Neural cell (in vitro differentiated cells): ENCODE measurements around the gene DPH1. TPM values are rescaled to one million over a fixed set of nuclear protein-coding genes. Genes with fewer than 3 reads are reported as not detected.

ENCODE experiments used
- H2AFZ ChIP-seq: fragments of 200-600, 300-800 bp; sonication (generic), shearing (Covaris generic); 2 replicates; pipeline ENCODE4 v1.6.0; 2014; ENCODE audit warnings: low read depth, mild to moderate bottlenecking, antibody characterized with exemption, low read length, moderate library complexity
- H3F3A ChIP-seq: fragments of 200-600 bp; shearing (Covaris generic); 2 replicates; pipeline ENCODE4 v1.6.1; 2016; ENCODE audit warnings: mild to moderate bottlenecking, moderate library complexity, mixed read lengths, antibody characterized with exemption, low read length; ENCODE audit not compliant: insufficient read depth, poor library complexity, severe bottlenecking
- H3K27ac ChIP-seq: fragments of 200-600, 300-800 bp; sonication (generic), shearing (Covaris generic); 2 replicates; pipeline ENCODE4 v1.5.1; 2014; ENCODE audit warnings: mild to moderate bottlenecking, low read length, moderate library complexity
- H3K27me3 ChIP-seq: fragments of 300-800, 200-600 bp; sonication (generic), shearing (Covaris generic); 2 replicates; pipeline ENCODE4 v1.6.0; 2014; ENCODE audit warnings: mild to moderate bottlenecking, low read depth, low read length, moderate library complexity; ENCODE audit not compliant: insufficient read depth
- H3K36me3 ChIP-seq: fragments of 300-800, 200-600 bp; sonication (generic), shearing (Covaris generic); 2 replicates; pipeline ENCODE4 v1.5.1; 2014; ENCODE audit warnings: mild to moderate bottlenecking, antibody characterized with exemption, low read length, moderate library complexity; ENCODE audit not compliant: insufficient read depth
- H3K4me2 ChIP-seq: fragments of 300-800, 200-600 bp; sonication (generic), shearing (Covaris generic); 2 replicates; pipeline ENCODE4 v1.6.0; 2014; ENCODE audit warnings: mild to moderate bottlenecking, low read length
- H3K4me3 ChIP-seq: fragments of 300-800, 200-600 bp; sonication (generic), shearing (Covaris generic); 2 replicates; pipeline ENCODE4 v1.5.1; 2014; ENCODE audit warnings: mild to moderate bottlenecking, low read length, moderate library complexity
- H3K79me2 ChIP-seq: fragments of 200-600 bp; shearing (Covaris generic); replicated peaks from 2 replicates; pipeline ENCODE4 v1.6.0; 2014; ENCODE audit warnings: mild to moderate bottlenecking, low read length, moderate library complexity; ENCODE audit not compliant: insufficient read depth
- H3K9ac ChIP-seq: fragments of 300-800, 200-600 bp; sonication (generic), shearing (Covaris generic); 2 replicates; pipeline ENCODE4 v1.6.1; 2016; ENCODE audit warnings: mild to moderate bottlenecking, low read length, mixed read lengths
- H3K9me2 ChIP-seq: fragments of 200-600 bp; shearing (Covaris generic); 2 replicates; pipeline ENCODE4 v1.6.1; 2016; ENCODE audit warnings: mild to moderate bottlenecking, low read length, mixed read lengths; ENCODE audit not compliant: insufficient read depth
- H3K9me3 ChIP-seq: fragments of 200-600, 300-800 bp; sonication (generic), shearing (Covaris generic); 2 replicates; pipeline ENCODE4 v1.6.1; 2016; ENCODE audit warnings: mild to moderate bottlenecking, mixed run types, low read length, moderate library complexity, mixed read lengths
- H4K20me1 ChIP-seq: fragments of 200-600 bp; shearing (Covaris generic); 2 replicates; pipeline ENCODE4 v1.6.1; 2016; ENCODE audit warnings: mild to moderate bottlenecking, mixed run types; ENCODE audit not compliant: insufficient read depth
- EP300 ChIP-seq: fragments of 450-650 bp; conservative IDR thresholded peaks from 2 replicates; pipeline ENCODE4 v1.6.1; 2014; ENCODE audit warnings: antibody characterized with exemption, mild to moderate bottlenecking, moderate library complexity; ENCODE audit not compliant: poor library complexity, severe bottlenecking
- EZH2 ChIP-seq: fragments of 200-600, 300-800 bp; shearing (Covaris generic), sonication (generic); IDR thresholded peaks from 2 replicates; pipeline ENCODE4 v1.6.1; 2014; ENCODE audit warnings: antibody characterized with exemption, low read length, borderline replicate concordance, mild to moderate bottlenecking; ENCODE audit not compliant: insufficient read depth, poor library complexity, severe bottlenecking
- MXI1 ChIP-seq: fragments of 450-650 bp; conservative IDR thresholded peaks from 2 replicates; pipeline ENCODE4 v1.6.1; 2014; ENCODE audit warnings: antibody characterized with exemption, mild to moderate bottlenecking; ENCODE audit not compliant: poor library complexity, severe bottlenecking
- POLR2AphosphoS5 ChIP-seq: IDR thresholded peaks from 2 replicates; pipeline ENCODE4 v1.6.1; 2012
- RAD21 ChIP-seq: fragments of 450-650 bp; conservative IDR thresholded peaks from 2 replicates; pipeline ENCODE4 v1.6.1; 2014; ENCODE audit warnings: antibody characterized with exemption, mild to moderate bottlenecking, moderate library complexity
- SMC3 ChIP-seq: fragments of 450-650 bp; conservative IDR thresholded peaks from 2 replicates; pipeline ENCODE4 v1.6.1; 2014; ENCODE audit warnings: antibody characterized with exemption, mild to moderate bottlenecking, moderate library complexity; ENCODE audit not compliant: poor library complexity
- TAF1 ChIP-seq: IDR thresholded peaks from 2 replicates; pipeline ENCODE4 v1.6.1; 2012; ENCODE audit warnings: low read depth
- polyA plus RNA-seq: library from polyadenylated mRNA; depleted of rRNA; stranded (reverse); fragments of >200 nt; gene quantifications from 2 replicates; pipeline ENCODE4 v1.2.3, GENCODE V29; 2014
- TF ChIP-seq, protein P1 (sequence below): fragments of 450-650 bp; IDR thresholded peaks from 2 replicates; pipeline ENCODE4 v1.5.1; 2014; ENCODE audit warnings: antibody characterized with exemption, mild to moderate bottlenecking, moderate library complexity; ENCODE audit not compliant: poor library complexity, severe bottlenecking
- TF ChIP-seq, protein P2 (sequence below): IDR thresholded peaks from 2 replicates; pipeline ENCODE4 v1.6.1; 2012; ENCODE audit warnings: borderline replicate concordance

DPH1 gene
- polyA plus RNA-seq, 1 donor from 2014 or later: 44.8 TPM

DNA sequence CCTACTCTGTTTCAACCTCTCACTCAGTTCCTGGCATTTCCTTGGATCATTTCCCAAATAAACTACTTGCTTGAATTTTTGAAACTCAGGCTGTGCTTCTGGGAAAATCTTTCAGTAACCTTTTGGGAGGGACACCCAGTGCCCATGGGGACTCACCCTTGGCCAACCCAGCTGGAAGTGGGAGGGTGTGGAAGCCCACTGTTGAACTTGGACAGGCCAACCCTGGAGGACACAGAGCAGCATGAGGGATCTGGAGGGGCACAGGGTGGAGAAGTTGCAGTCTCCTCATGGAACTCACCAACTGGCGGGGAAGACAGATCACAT is 16.0 kb upstream of the DPH1 start:
- Histone ChIP-seq H3F3A (no peaks in the 10 kb centered on the region), H3K79me2 (no peaks in the 10 kb centered on the region), H3K27ac (no peak overlapping the region), H3K9me2 (no peaks in the 10 kb centered on the region), H2AFZ (no peak overlapping the region), H3K4me2 (no peak overlapping the region), H3K9me3 (no peaks in the 10 kb centered on the region), H4K20me1 (no peaks in the 10 kb centered on the region), H3K27me3 (no peaks in the 10 kb centered on the region), H3K36me3 (no peaks in the 10 kb centered on the region), H3K4me3 (no peak overlapping the region), H3K9ac (no peak overlapping the region)
- TF ChIP-seq POLR2AphosphoS5: no peak
- TF ChIP-seq, protein P1, sequence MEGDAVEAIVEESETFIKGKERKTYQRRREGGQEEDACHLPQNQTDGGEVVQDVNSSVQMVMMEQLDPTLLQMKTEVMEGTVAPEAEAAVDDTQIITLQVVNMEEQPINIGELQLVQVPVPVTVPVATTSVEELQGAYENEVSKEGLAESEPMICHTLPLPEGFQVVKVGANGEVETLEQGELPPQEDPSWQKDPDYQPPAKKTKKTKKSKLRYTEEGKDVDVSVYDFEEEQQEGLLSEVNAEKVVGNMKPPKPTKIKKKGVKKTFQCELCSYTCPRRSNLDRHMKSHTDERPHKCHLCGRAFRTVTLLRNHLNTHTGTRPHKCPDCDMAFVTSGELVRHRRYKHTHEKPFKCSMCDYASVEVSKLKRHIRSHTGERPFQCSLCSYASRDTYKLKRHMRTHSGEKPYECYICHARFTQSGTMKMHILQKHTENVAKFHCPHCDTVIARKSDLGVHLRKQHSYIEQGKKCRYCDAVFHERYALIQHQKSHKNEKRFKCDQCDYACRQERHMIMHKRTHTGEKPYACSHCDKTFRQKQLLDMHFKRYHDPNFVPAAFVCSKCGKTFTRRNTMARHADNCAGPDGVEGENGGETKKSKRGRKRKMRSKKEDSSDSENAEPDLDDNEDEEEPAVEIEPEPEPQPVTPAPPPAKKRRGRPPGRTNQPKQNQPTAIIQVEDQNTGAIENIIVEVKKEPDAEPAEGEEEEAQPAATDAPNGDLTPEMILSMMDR: no peak
- TF ChIP-seq EP300: no peak
- TF ChIP-seq RAD21: no peak
- TF ChIP-seq EZH2: no peak
- no peak for TF ChIP-seq TAF1
- TF ChIP-seq MXI1: no peak
- no peak for TF ChIP-seq SMC3
- TF ChIP-seq, protein P2, sequence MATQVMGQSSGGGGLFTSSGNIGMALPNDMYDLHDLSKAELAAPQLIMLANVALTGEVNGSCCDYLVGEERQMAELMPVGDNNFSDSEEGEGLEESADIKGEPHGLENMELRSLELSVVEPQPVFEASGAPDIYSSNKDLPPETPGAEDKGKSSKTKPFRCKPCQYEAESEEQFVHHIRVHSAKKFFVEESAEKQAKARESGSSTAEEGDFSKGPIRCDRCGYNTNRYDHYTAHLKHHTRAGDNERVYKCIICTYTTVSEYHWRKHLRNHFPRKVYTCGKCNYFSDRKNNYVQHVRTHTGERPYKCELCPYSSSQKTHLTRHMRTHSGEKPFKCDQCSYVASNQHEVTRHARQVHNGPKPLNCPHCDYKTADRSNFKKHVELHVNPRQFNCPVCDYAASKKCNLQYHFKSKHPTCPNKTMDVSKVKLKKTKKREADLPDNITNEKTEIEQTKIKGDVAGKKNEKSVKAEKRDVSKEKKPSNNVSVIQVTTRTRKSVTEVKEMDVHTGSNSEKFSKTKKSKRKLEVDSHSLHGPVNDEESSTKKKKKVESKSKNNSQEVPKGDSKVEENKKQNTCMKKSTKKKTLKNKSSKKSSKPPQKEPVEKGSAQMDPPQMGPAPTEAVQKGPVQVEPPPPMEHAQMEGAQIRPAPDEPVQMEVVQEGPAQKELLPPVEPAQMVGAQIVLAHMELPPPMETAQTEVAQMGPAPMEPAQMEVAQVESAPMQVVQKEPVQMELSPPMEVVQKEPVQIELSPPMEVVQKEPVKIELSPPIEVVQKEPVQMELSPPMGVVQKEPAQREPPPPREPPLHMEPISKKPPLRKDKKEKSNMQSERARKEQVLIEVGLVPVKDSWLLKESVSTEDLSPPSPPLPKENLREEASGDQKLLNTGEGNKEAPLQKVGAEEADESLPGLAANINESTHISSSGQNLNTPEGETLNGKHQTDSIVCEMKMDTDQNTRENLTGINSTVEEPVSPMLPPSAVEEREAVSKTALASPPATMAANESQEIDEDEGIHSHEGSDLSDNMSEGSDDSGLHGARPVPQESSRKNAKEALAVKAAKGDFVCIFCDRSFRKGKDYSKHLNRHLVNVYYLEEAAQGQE: no peak

DNA sequence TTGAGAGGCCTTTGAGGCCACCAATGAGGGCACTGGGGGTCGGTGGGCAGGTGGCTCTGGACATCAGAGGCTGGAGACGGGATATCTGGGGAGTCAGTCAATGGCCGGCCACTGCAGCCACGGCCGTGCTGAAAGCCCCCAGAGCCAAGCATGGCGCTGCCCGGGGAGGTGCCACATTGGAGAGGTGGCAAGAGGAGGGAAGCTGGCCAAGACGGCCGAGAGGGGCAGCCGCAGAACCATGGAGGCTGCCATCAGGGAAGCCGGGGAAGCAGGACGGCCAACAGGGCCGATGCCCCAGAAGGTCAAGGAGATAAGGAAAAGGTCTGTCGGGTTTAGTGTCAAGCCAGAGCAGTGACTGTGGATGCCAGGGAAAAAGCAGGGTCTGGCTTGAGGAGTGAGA is 14.6 kb upstream of the DPH1 start:
- H4K20me1 ChIP-seq: no peaks in the 10 kb centered on the region
- no peak overlapping the region for H2AFZ ChIP-seq
- H3K79me2 ChIP-seq: no peaks in the 10 kb centered on the region
- no peak overlapping the region for H3K27ac ChIP-seq
- H3K36me3 ChIP-seq: no peaks in the 10 kb centered on the region
- H3K4me3 ChIP-seq: no peak overlapping the region
- no peaks in the 10 kb centered on the region for H3F3A ChIP-seq
- no peaks in the 10 kb centered on the region for H3K9me3 ChIP-seq
- no peak overlapping the region for H3K9ac ChIP-seq
- H3K27me3 ChIP-seq: no peaks in the 10 kb centered on the region
- no peaks in the 10 kb centered on the region for H3K9me2 ChIP-seq
- H3K4me2 ChIP-seq: no peak overlapping the region
- TF ChIP-seq, protein P2: no peak
- TF ChIP-seq SMC3 (no peak), TAF1 (no peak), EZH2 (no peak), MXI1 (no peak), POLR2AphosphoS5 (no peak), EP300 (no peak), RAD21 (no peak)
- TF ChIP-seq, protein P1: no peak
